HepG2 (cell line): Measurements from ENCODE around the gene GRID1.

ENCODE experiments used
- ADNP ChIP-seq: sonication (generic); formaldehyde crosslinking; IDR thresholded peaks from 2 replicates; pipeline ENCODE4 v1.4.0; 2020; ENCODE audit warnings: missing genetic modification reagents
- BHLHE40 ChIP-seq: IDR thresholded peaks from 2 replicates; pipeline ENCODE4 v1.6.1; 2011; ENCODE audit warnings: low read length, improper control_type of control experiment
- CTCF ChIP-seq: sonication (generic); formaldehyde crosslinking; IDR thresholded peaks from 2 replicates; pipeline ENCODE4 v1.5.0; 2020; ENCODE audit warnings: mild to moderate bottlenecking, missing genetic modification reagents, moderate library complexity
- KAT8 ChIP-seq: IDR thresholded peaks from 2 replicates; pipeline ENCODE4 v1.6.1; 2016; ENCODE audit warnings: missing genetic modification reagents, missing compliant biosample characterization
- NCOA2 ChIP-seq: sonication (generic); formaldehyde crosslinking; IDR thresholded peaks from 2 replicates; pipeline ENCODE4 v1.8.0; 2022; ENCODE audit warnings: inconsistent platforms
- NFRKB ChIP-seq: fragments of 450-650 bp; IDR thresholded peaks from 2 replicates; pipeline ENCODE4 v1.6.1; 2017
- POLR2AphosphoS2 ChIP-seq: IDR thresholded peaks from 2 replicates; pipeline ENCODE4 v1.6.1; 2011; ENCODE audit warnings: low read depth, low read length, improper control_type of control experiment
- WIZ ChIP-seq: sonication (generic); formaldehyde crosslinking; IDR thresholded peaks from 2 replicates; pipeline ENCODE4 v1.5.1; 2020; ENCODE audit warnings: mild to moderate bottlenecking, missing genetic modification reagents
- ZNF670 ChIP-seq: sonication (generic); formaldehyde crosslinking; IDR thresholded peaks from 2 replicates; pipeline ENCODE4 v1.8.0; 2022; ENCODE audit warnings: mild to moderate bottlenecking, missing genetic modification reagents, borderline replicate concordance

- TF ChIP-seq WIZ (CRISPR knock-in tag) (no peak), KAT8 (CRISPR knock-in tag) (no peak), ADNP (CRISPR knock-in tag) (no peak), NFRKB (no peak), POLR2AphosphoS2 (no peak), BHLHE40 (no peak), ZNF670 (CRISPR knock-in tag) (no peak), CTCF (no peak), NCOA2 (CRISPR knock-in tag) (no peak)
Measured at GRCh38 chr10:86153751-86154150, 212.8 kb downstream of the GRID1 start.
